HEK293T (cell line): Measurements from ENCODE around the gene COLEC11.

Source experiments
- CTCF ChIA-PET: fragments of 350-600 bp; formaldehyde crosslinking; extraction: SDS; loops from one replicate; lab custom pipeline; 2021; ENCODE audit warnings: antibody characterized with exemption, inconsistent platforms; lab: Yijun Ruan, JAX
- POLR2A ChIA-PET: fragments of 350-600 bp; formaldehyde crosslinking; extraction: SDS; loops from one replicate; lab custom pipeline; 2020; ENCODE audit warnings: antibody characterized with exemption, inconsistent platforms; lab: Yijun Ruan, JAX
- DNase-seq: peaks from one replicate; pipeline ENCODE4 v3.0.0; 2012; ENCODE audit warnings: mixed read lengths; ENCODE audit errors: extremely low spot score
- ARNT ChIP-seq: fragments of 450-650 bp; IDR thresholded peaks from 2 replicates; pipeline ENCODE4 v1.6.1; 2017; ENCODE audit warnings: mild to moderate bottlenecking
- BHLHE40 ChIP-seq: fragments of 450-650 bp; IDR thresholded peaks from 2 replicates; pipeline ENCODE4 v1.6.1; 2016; ENCODE audit warnings: mild to moderate bottlenecking, moderate library complexity, borderline replicate concordance
- CTBP1 ChIP-seq: fragments of 450-650 bp; IDR thresholded peaks from 2 replicates; pipeline ENCODE4 v1.6.1; 2016; ENCODE audit warnings: borderline replicate concordance
- ELF4 ChIP-seq: fragments of 450-650 bp; IDR thresholded peaks from 2 replicates; pipeline ENCODE4 v1.6.1; 2017; ENCODE audit warnings: antibody characterized with exemption
- FOXA1 ChIP-seq: fragments of 450-650 bp; IDR thresholded peaks from 2 replicates; pipeline ENCODE4 v1.6.1; 2016; ENCODE audit warnings: mild to moderate bottlenecking
- FOXK2 ChIP-seq: fragments of 450-650 bp; IDR thresholded peaks from 2 replicates; pipeline ENCODE4 v1.6.1; 2016; ENCODE audit warnings: mild to moderate bottlenecking
- FOXM1 ChIP-seq: fragments of 450-650 bp; IDR thresholded peaks from 2 replicates; pipeline ENCODE4 v1.6.1; 2017; ENCODE audit warnings: mild to moderate bottlenecking, borderline replicate concordance
- HDGF ChIP-seq: fragments of 450-650 bp; IDR thresholded peaks from 2 replicates; pipeline ENCODE4 v1.6.1; 2017; ENCODE audit warnings: antibody characterized with exemption, borderline replicate concordance
- L3MBTL2 ChIP-seq: fragments of 450-650 bp; conservative IDR thresholded peaks from 2 replicates; pipeline ENCODE4 v1.6.1; 2016; ENCODE audit warnings: mild to moderate bottlenecking
- LEF1 ChIP-seq: fragments of 450-650 bp; IDR thresholded peaks from 2 replicates; pipeline ENCODE4 v1.6.1; 2017; ENCODE audit warnings: mild to moderate bottlenecking, borderline replicate concordance
- NFRKB ChIP-seq: fragments of 450-650 bp; IDR thresholded peaks from 2 replicates; pipeline ENCODE4 v1.6.1; 2016; ENCODE audit warnings: mild to moderate bottlenecking, moderate library complexity
- SP1 ChIP-seq: fragments of 450-650 bp; IDR thresholded peaks from 2 replicates; pipeline ENCODE4 v1.6.1; 2017
- SUZ12 ChIP-seq: fragments of 450-650 bp; IDR thresholded peaks from 2 replicates; pipeline ENCODE4 v1.6.1; 2016; ENCODE audit warnings: mild to moderate bottlenecking
- TARDBP ChIP-seq: fragments of 450-650 bp; IDR thresholded peaks from 2 replicates; pipeline ENCODE4 v1.6.1; 2016
- ZNF384 ChIP-seq: fragments of 450-650 bp; IDR thresholded peaks from 2 replicates; pipeline ENCODE4 v1.6.1; 2016
- TF ChIP-seq, protein P1 (sequence below): fragments of 450-650 bp; IDR thresholded peaks from 2 replicates; pipeline ENCODE4 v1.6.1; 2016

COLEC11 gene

DNA sequence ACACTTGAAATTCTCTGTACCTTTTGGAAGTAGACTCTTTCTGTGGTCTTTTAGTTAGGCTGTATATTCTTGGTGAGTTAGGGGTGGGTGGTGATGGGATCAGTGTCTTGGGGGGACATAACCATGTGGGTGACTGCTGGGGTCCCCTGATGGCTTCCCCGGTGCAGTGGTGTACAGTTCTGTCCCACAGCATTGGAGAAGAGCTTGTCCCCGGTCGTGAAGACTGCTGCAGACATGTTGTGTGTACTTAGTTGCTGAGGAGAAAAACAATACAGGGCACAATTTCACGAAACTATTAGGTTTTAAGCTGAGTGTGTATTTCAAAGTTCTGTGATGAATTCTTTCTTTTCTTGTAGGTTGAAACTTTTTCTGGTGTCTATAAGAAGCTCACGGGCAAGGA lies 14.5 kb upstream of the COLEC11 start:
- ChIA-PET CTCF (no interaction called here), POLR2A (interaction anchor here (0.8 kb wide), 1 partner anchor 14 kb away, joined by 3 read pairs; no protein-coding TSS in a partner anchor)
- no peak for DNase-seq
- no peak for TF ChIP-seq SUZ12
- TF ChIP-seq FOXA1 = no peak
- no peak for TF ChIP-seq CTBP1
- TF ChIP-seq, protein P1, sequence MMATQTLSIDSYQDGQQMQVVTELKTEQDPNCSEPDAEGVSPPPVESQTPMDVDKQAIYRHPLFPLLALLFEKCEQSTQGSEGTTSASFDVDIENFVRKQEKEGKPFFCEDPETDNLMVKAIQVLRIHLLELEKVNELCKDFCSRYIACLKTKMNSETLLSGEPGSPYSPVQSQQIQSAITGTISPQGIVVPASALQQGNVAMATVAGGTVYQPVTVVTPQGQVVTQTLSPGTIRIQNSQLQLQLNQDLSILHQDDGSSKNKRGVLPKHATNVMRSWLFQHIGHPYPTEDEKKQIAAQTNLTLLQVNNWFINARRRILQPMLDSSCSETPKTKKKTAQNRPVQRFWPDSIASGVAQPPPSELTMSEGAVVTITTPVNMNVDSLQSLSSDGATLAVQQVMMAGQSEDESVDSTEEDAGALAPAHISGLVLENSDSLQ = no peak
- TF ChIP-seq LEF1 = no peak
- TF ChIP-seq SP1 = no peak
- TF ChIP-seq FOXK2 = no peak
- TF ChIP-seq NFRKB = no peak
- no peak for TF ChIP-seq TARDBP

DNA sequence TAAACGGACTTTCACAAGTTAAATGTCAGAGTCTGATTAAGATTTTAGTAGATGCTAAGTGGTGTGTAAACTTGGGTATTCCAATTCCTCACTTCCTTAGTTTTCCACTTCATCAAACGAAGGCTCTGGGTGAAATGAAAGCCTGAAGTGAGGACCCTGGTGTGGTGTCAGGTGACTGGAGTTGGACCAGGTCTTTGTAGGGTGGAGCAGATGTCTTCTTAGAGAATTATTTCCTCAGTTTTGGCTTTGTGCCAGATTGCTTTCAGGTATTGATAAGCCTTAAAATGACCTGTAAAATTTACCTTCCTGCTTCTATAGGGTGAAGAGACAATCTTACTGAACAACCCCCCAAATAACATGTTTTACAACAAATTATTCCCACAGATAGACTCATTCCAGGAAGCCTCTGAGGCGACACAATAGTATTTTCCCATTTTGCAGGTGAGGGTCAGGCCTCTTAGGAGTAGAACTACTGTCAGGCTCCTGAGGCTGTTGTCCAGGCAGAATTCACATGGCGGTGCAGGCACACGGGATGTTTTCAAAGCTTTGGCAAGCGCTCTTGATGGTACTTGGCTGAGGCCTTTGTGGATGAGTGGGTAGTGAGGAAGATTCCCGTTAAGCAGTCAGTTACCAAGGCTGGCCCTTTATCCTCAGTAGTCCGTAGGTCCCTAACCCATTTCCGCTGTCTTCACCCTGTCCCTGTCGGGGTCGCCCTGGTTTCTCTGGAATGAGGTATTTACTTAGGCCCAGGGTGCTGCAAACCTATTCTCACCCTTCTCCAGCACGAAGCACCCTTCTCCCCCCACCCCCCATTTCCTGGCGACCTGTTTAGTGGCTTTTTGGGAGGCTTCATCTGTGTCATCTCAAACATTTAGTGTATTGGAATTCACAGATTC lies 13.3 kb upstream of the COLEC11 start:
- ChIA-PET CTCF (no interaction called here), POLR2A (no interaction called here)
- DNase-seq = no peak
- TF ChIP-seq BHLHE40 (no peak), ARNT (no peak), NFRKB (no peak), TARDBP (no peak), LEF1 (no peak), L3MBTL2 (no peak), ZNF384 (no peak), SUZ12 (no peak), HDGF (no peak), SP1 (no peak), ELF4 (no peak), CTBP1 (no peak)
- TF ChIP-seq, protein P1 = no peak

DNA sequence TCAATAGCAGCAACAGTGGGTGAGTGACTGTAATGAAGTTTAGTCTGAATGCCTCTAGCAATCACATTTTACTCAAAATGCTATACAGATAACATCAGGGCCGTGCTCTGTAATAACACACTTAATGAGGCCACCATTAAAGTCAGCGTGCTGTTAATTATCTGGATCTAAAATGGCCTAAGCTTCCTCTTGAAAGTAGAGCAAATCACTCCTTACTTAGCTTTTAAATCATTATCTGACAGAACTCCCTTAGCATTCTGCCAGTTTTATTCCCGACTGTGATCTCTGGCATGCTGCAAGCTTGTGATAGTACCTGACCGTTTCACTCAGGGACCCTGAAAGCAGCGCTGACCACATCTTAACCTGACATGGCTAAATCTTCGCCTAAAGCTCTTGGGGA lies 10.8 kb upstream of the COLEC11 start:
- DNase-seq = no peak
- ChIA-PET CTCF (no interaction called here), POLR2A (interaction anchor here (0.7 to 1.6 kb wide), 5 partner anchors 8 to 26 kb away, joined by 3 to 8 read pairs (median 3); partner anchors contain the start of gene RNASEH1)
- no peak for TF ChIP-seq TARDBP
- TF ChIP-seq, protein P1 = no peak
- TF ChIP-seq ZNF384 = no peak
- no peak for TF ChIP-seq FOXA1
- no peak for TF ChIP-seq LEF1
- TF ChIP-seq NFRKB = no peak

DNA sequence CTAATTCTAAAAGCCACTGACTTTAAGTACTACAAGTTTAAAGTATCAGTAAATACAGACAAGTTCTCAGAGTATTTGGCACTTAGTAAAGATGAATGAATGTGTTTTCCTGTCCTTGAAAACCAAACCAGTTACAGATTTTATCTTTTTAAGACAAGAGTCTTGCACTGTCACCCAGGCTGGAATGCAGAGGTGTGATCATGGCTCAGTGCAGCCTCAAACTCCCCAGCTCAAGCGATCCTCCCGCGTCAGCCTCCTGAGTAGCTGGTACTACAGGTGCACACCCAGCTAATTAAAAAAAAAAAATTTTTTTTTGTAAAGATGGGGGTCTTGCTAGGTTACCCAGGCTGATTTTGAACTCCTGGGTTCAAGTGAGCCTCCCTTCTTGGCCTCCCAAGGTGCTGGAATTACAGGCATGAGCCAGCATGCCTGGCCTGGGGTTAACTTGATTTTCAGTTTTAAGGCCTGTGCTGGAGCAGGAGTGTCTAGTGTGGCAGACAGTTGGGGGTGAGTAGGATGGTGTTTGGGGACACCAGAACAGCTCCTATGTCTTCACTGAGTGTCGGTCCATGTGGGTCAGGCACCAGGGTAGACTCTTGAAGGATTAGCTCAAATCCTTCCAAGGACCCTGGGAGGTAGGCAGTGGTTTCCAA lies 10.2 kb upstream of the COLEC11 start:
- DNase-seq = no peak
- CTCF ChIA-PET = no interaction called here
- TF ChIP-seq HDGF = no peak
- no peak for TF ChIP-seq L3MBTL2
- no peak for TF ChIP-seq NFRKB
- no peak for TF ChIP-seq ELF4
- no peak for TF ChIP-seq TARDBP
- no peak for TF ChIP-seq SUZ12
- TF ChIP-seq FOXK2 = no peak
- no peak for TF ChIP-seq BHLHE40
- TF ChIP-seq FOXA1 = no peak
- TF ChIP-seq, protein P1 = no peak
- no peak for TF ChIP-seq FOXM1
- TF ChIP-seq LEF1 = no peak
- no peak for TF ChIP-seq ZNF384
- no peak for TF ChIP-seq SP1
- TF ChIP-seq CTBP1 = no peak
- TF ChIP-seq ARNT = no peak
- POLR2A ChIA-PET = interaction anchor here (0.7 to 1.6 kb wide), 4 partner anchors 9 to 26 kb away, joined by 3 to 8 read pairs (median 5); partner anchors contain the start of gene RNASEH1

DNA sequence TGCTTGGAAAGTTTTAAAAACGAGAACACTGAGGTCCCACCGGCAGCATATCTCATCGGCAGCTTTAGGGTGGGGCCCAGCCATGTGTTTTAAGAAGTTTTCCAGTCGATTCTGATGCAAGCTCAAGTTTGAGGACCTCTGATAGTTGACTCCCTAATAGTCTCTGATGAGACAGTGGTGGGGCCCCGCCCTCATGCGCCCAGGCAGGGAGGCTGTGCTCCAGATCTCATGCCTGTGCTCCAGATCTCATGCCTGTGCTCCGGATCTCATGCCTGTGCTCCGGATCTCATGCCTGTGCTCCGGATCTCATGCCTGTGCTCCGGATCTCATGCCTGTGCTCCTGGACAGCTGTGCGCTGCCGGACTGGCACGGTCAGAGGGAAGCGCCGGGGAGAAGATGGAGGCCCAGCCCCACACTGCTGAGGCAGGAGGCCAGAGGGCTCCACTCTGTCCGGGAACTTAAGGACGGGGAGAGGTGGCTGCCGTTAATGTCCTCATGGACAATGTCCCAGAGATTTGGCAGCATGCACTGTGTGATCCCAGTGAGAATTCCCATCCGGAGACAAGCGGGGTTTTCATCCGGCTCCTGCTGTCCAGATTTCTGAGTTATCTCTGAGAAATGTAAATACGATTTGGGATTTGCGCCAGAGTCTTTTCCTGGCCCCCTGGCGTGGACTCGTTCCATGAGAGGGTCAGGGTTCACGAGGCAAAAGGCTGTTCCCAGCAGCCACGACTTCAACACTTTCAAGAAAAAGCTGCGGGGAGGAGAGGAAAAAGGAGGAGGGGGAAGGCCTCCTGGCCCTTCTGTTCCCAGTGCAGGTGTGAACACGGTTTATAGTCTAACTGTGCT lies 9.4 kb upstream of the COLEC11 start:
- no peak for DNase-seq
- CTCF ChIA-PET = interaction anchor here (1.1 kb wide), 1 partner anchor 122 kb away, joined by 3 read pairs; no protein-coding TSS in a partner anchor
- TF ChIP-seq ELF4 (no peak), ZNF384 (no peak), SUZ12 (no peak)
- POLR2A ChIA-PET = interaction anchor here (1.6 kb wide), 1 partner anchor 27 kb away, joined by 8 read pairs; the partner anchor contains the start of gene RNASEH1
